IPS DF 6.9 (cell line): ENCODE data around the gene SLAIN1.

Source experiments
- DNase-seq: peaks from one replicate; pipeline ENCODE4 v3.0.0-alpha.2; 2013; ENCODE audit warnings: low read depth, low spot score
- H3K27ac ChIP-seq: one replicate; pipeline ENCODE4 v1.5.1; 2013; ENCODE audit warnings: low read length, control low read depth
- H3K27me3 ChIP-seq: 2 replicates; pipeline ENCODE4 v1.6.1; 2013; ENCODE audit warnings: mild to moderate bottlenecking, low read length; ENCODE audit not compliant: control insufficient read depth, insufficient read depth
- H3K36me3 ChIP-seq: 2 replicates; pipeline ENCODE4 v1.6.1; 2013; ENCODE audit warnings: low read length; ENCODE audit not compliant: control insufficient read depth, insufficient read depth
- H3K4me1 ChIP-seq: 2 replicates; pipeline ENCODE4 v1.6.1; 2013; ENCODE audit warnings: low read length; ENCODE audit not compliant: control insufficient read depth, insufficient read depth
- H3K4me3 ChIP-seq: 2 replicates; pipeline ENCODE4 v1.5.1; 2013; ENCODE audit warnings: mild to moderate bottlenecking, low read length
- H3K9me3 ChIP-seq: 2 replicates; pipeline ENCODE4 v1.6.1; 2013; ENCODE audit warnings: low read length, inconsistent platforms; ENCODE audit not compliant: control insufficient read depth, insufficient read depth
- WGBS: extraction: QIAGEN DNeasy Blood & Tissue Kit; methylation state at CpG from one replicate; pipeline ENCODE4 v1.1.7; 2013; ENCODE audit warnings: mixed read lengths, missing lambda C conversion rate; ENCODE audit not compliant: insufficient read length, insufficient coverage; 5-methylcytosine and 5-hydroxymethylcytosine counted together

The SLAIN1 gene

DNA sequence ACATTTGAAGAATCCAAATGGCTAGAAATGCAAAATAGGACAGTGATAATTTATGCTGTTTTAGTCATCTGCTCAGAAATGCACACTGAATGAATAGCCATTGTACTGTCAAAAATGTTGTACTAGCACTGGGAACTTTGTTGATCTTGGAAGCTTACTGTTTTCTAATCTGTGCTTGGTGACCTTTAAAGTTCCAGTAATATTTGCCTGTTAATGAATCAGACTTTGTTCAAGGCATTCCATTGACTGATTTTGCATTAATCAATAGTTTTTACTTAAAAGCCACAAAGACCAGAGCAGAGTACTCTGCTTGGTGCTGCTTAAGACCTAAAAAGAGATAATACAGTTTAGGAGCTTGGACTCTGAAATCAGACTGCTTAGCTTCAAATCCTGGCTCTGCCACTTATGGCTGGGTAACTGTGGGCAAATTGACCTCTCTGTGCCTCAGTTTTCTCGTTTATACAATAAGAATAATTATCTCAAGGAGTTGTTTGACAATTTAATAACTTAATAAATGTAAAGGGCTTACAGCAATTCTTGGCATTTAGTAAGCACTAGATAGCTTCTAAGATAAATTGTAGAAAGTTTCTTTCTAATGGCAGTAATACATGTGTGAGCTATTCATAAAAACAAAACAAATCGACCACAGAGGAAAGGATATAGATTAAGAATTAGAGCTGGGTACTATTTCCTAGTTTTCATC lies 4.6 kb upstream of the SLAIN1 start:
- no peak for DNase-seq
- no CpG with 5 or more reads among the region's 2 CpGs for WGBS
- Histone ChIP-seq H3K9me3 (no peaks in the 10 kb centered on the region), H3K27me3 (no peaks in the 10 kb centered on the region), H3K4me1 (peaks cover 1% of the 10 kb centered on the region; the same call in 1 of the 2 replicates), H3K27ac (no peak overlapping the region), H3K4me3 (no peak overlapping the region), H3K36me3 (no peaks in the 10 kb centered on the region)

DNA sequence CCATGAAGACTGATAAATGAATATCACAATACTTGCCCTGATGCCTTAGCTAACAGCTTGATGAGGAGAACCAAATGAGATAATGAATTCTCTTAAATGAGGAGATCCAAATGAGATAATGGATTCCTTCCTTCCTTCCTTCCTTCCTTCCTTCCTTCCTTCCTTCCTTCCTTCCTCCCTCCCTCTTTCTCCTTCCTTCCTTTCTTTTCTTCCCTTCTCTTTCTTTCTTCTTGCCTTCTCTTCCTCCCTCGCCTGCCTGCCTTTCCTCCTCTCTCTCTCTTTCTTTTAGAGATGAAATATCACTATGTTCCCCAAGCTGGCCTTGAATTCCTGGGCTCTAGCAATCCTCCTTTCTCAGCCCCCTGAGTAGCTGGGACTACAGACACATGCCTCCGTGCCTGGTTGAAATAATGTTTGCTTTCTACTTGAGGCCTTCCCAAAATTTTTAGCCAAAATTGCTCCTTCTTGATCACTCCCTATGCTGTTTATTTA lies 4.0 kb upstream of the SLAIN1 start:
- Histone ChIP-seq H3K4me3 (no peak overlapping the region), H3K4me1 (peaks cover 1% of the 10 kb centered on the region; the same call in 1 of the 2 replicates), H3K9me3 (no peaks in the 10 kb centered on the region), H3K27me3 (no peaks in the 10 kb centered on the region), H3K36me3 (no peaks in the 10 kb centered on the region), H3K27ac (no peak overlapping the region)
- no peak for DNase-seq
- no CpG with 5 or more reads among the region's 2 CpGs for WGBS

DNA sequence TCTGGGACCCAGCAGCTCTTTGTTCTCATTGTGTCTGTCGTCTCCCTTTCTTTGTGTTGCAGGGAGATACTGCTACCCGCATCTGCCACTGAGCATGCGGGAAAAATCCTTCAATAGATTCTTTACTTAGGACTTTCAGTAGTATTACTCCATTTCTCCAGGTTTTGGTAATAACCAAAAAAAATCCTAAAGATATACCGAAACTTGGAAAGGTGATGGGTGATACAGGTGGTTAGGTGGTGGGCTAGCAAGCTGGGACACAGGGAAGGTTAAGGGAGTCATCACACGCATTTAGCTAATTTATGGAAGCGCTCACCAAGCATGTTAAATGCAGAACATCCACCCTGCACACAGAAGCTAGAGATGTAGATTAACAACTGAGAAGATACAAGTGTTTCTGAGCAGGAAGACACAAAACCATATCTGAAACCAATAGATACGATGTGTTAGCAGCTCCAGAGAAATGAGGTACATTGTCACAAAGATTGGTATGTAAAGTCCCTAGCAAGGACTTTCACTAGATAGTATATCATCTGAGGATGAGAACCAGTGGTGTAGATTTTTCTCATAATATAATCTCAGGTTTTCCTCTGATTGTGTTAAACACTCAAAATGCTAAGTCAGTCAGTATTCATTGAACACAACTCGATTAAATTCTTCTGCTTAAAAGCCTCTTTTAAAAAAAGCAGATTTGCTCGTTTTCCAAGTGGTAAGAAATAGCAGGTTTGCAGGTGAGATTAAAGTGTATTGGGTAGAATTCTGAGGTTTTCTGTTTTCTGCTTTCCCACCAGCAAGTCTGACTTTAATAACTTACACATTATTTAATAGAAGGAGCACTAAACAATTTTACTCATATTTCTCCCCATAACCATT lies 1.2 kb upstream of the SLAIN1 start:
- H3K27ac ChIP-seq: no peak overlapping the region
- WGBS: no CpG with 5 or more reads among the region's 9 CpGs
- no peaks in the 10 kb centered on the region for H3K36me3 ChIP-seq
- DNase-seq: no peak
- no peak overlapping the region for H3K4me3 ChIP-seq
- H3K4me1 ChIP-seq: peaks cover 1% of the 10 kb centered on the region; the same call in 1 of the 2 replicates
- no peaks in the 10 kb centered on the region for H3K9me3 ChIP-seq
- no peaks in the 10 kb centered on the region for H3K27me3 ChIP-seq

DNA sequence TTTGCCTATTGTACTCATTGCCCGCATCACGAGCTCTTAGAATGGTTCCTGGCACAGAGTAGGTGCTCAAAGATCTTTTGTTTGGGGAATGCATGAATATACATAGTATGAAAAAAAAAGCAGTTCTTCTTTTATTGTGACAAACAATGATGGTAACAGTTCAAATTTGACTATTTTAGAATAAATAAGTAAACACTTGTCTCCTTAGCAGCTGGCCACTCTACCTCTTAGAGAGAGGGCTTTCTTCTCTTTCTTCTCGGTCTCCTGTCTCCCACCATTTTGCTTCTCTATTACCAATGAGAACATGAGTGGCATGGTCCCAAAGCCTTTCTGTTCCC lies 639 bp upstream of the SLAIN1 start:
- DNase-seq: no peak
- Histone ChIP-seq H3K9me3 (no peaks in the 10 kb centered on the region), H3K36me3 (no peaks in the 10 kb centered on the region), H3K27me3 (no peaks in the 10 kb centered on the region), H3K4me3 (peak overlapping the region; percentile 2; the same call in 1 of the 2 replicates), H3K27ac (no peak overlapping the region), H3K4me1 (peaks cover 1% of the 10 kb centered on the region; the same call in 1 of the 2 replicates)
- WGBS: no CpG with 5 or more reads among the region's 3 CpGs

GRCh38 chr13:77698201-77699058 lies 943 bp downstream of the SLAIN1 start:
- Histone ChIP-seq H3K36me3 (no peaks in the 10 kb centered on the region), H3K9me3 (no peaks in the 10 kb centered on the region), H3K27me3 (no peaks in the 10 kb centered on the region), H3K4me1 (peaks cover 1% of the 10 kb centered on the region; the same call in 1 of the 2 replicates), H3K4me3 (peak overlapping the region; percentile 86; the same call in 1 of the 2 replicates), H3K27ac (no peak overlapping the region)
- no CpG with 5 or more reads among the region's 75 CpGs for WGBS
- DNase-seq: no peak

DNA sequence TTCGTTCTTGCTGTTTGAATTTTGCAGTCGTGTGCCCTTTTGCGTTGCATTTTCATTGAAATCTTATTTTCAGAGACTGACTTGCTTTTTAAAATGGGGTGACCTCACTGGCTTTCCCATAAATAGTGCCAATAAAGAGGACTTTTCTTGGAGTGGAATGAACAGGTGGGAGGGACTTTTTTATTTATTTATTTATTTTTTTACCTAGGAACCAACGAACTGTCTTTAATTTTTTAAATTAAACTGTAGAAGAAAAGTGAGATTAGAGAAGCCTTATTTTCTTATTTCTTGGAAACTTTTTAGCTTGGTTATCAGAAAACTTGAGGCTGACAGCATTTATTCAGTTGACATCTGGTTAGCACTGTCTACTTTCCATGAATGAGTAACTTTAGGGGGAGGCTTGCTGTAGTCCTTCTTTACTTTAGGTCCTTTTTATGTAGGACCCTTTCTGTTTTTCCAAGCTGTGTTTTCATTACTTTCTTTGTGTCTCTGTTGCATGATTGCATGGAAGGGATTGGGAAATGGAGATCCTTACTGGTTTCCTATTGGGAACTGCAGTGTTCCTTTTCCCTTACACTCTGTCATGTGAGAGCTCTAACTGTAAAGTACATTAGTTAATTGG lies 1.7 kb downstream of the SLAIN1 start:
- Histone ChIP-seq H3K27ac (no peak overlapping the region), H3K9me3 (no peaks in the 10 kb centered on the region), H3K4me1 (peaks cover 1% of the 10 kb centered on the region; the same call in 1 of the 2 replicates), H3K36me3 (no peaks in the 10 kb centered on the region), H3K27me3 (no peaks in the 10 kb centered on the region), H3K4me3 (peak overlapping the region; percentile 86; the same call in 1 of the 2 replicates)
- no peak for DNase-seq
- no CpG with 5 or more reads among the region's 4 CpGs for WGBS

- no peak for DNase-seq
These were observed 3.8 kb downstream of the SLAIN1 start for GRCh38 chr13:77701305-77701704.

DNA sequence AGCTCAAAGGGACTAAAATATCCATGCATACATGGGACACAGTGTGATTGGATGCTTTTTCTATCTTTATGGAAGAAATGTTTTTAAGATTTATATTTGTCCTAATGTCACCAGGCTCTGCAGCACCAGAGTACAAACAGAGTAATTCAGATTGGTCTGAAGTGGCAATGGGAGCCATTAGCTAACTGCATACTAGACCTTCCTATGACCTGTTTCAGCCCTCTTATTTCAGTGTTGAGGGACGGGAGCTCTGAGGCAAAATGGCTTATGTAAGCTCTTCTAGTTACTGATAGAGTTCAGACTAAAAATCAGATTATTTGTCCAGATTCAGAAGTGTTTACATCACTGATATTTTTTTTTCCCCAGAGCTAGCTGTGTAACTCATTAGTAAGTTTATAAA lies 4.9 kb downstream of the SLAIN1 start:
- Histone ChIP-seq H3K4me3 (no peak overlapping the region), H3K27ac (no peak overlapping the region), H3K4me1 (no peaks in the 10 kb centered on the region), H3K27me3 (no peaks in the 10 kb centered on the region), H3K9me3 (no peaks in the 10 kb centered on the region), H3K36me3 (no peaks in the 10 kb centered on the region; the same call in 1 of the 2 replicates)
- DNase-seq: no peak
- no CpG with 5 or more reads among the region's 1 CpG for WGBS

More at GRCh38 chr13:77701305-77701704, 3.8 kb downstream of the SLAIN1 start:
- Histone ChIP-seq H3K9me3 (no peaks in the 10 kb centered on the region), H3K4me1 (no peaks in the 10 kb centered on the region; the same call in 1 of the 2 replicates), H3K4me3 (no peak overlapping the region), H3K27me3 (no peaks in the 10 kb centered on the region), H3K27ac (no peak overlapping the region), H3K36me3 (no peaks in the 10 kb centered on the region)

DNA sequence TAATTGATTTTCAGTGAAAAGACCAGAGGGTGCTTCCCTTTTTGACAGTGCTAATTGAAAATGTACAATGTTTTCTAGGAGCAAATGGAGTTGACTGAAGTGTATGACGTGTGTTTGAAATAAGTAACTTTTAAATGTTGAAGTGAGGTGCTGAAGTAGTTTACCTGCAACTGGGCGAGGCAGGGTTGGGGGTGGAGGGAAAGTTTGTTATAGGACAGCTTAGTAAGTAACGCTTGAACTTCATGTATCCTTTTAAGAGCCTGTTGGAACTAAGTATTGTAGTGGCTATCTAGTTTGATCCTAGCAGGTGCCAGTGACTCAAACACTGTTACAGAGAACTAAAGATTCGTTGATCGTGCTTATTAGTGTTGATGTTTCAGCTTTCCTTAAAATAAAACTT lies 5.9 kb downstream of the SLAIN1 start:
- DNase-seq: no peak
- no peak overlapping the region for H3K4me3 ChIP-seq
- no peak overlapping the region for H3K27ac ChIP-seq
- peaks cover 5% of the 10 kb centered on the region; the same call in 1 of the 2 replicates for H3K36me3 ChIP-seq
- 100% methylated on average over 1 of the region's 5 CpGs for WGBS
- H3K27me3 ChIP-seq: no peaks in the 10 kb centered on the region
- H3K9me3 ChIP-seq: no peaks in the 10 kb centered on the region; the same call in 1 of the 2 replicates
- no peaks in the 10 kb centered on the region for H3K4me1 ChIP-seq
